ENCODE data around the gene RABEPK.
A peak's percentile ranks its signal among the peaks of the same experiment; 100 is the strongest.
"Not testable (repeated sequence)": the region's sequence is repeated elsewhere in the genome, so short reads cannot be mapped to it uniquely, and the experiment has no call there.

Gene RABEPK

GRCh38 chr9:125177888-125178287 is 22.5 kb upstream of the RABEPK start:
- FAIRE-seq: no peak
- no peak for DNase-seq (ENCODE audit: insufficient read length)
- TF ChIP-seq TAF1 (IDR thresholded peaks at IDR 0.05; ENCODE audit: borderline replicate concordance, low read depth, low read length) (no peak), POLR2AphosphoS5 (IDR thresholded peaks at IDR 0.05; ENCODE audit: low read depth, low read length) (no peak), POLR2A (IDR thresholded peaks at IDR 0.05; ENCODE audit: low read depth, low read length) (no peak)

- not testable (repeated sequence) for FAIRE-seq
These were observed 20.6 kb upstream of the RABEPK start for GRCh38 chr9:125179776-125180175.

GRCh38 chr9:125180876-125181275 is 19.5 kb upstream of the RABEPK start:
- DNase-seq (ENCODE audit: insufficient read length): no peak
- no peak; the same call in 1 of the 2 replicates for TF ChIP-seq POLR2AphosphoS5 (IDR thresholded peaks at IDR 0.05; ENCODE audit: low read depth, low read length)
- TF ChIP-seq TAF1 (IDR thresholded peaks at IDR 0.05; ENCODE audit: borderline replicate concordance, low read depth, low read length): no peak
- no peak for TF ChIP-seq POLR2A (IDR thresholded peaks at IDR 0.05; ENCODE audit: low read depth, low read length)
- FAIRE-seq: no peak

More at GRCh38 chr9:125179776-125180175, 20.6 kb upstream of the RABEPK start:
- DNase-seq (ENCODE audit: insufficient read length): not testable (repeated sequence)

- DNase-seq (ENCODE audit: insufficient read length); FAIRE-seq: not testable (repeated sequence)
These were observed 18.6 kb upstream of the RABEPK start for GRCh38 chr9:125181756-125182155.

- DNase-seq (ENCODE audit: insufficient read length): no peak
- no peak for FAIRE-seq
- no peak for TF ChIP-seq POLR2AphosphoS5 (IDR thresholded peaks at IDR 0.05; ENCODE audit: low read depth, low read length)
- no peak for TF ChIP-seq POLR2A (IDR thresholded peaks at IDR 0.05; ENCODE audit: low read depth, low read length)
- TF ChIP-seq TAF1 (IDR thresholded peaks at IDR 0.05; ENCODE audit: borderline replicate concordance, low read depth, low read length): no peak
These were observed 17.3 kb upstream of the RABEPK start for GRCh38 chr9:125183054-125183453.

- TF ChIP-seq POLR2A (IDR thresholded peaks at IDR 0.05; ENCODE audit: low read depth, low read length) (no peak), POLR2AphosphoS5 (IDR thresholded peaks at IDR 0.05; ENCODE audit: low read depth, low read length) (no peak), TAF1 (IDR thresholded peaks at IDR 0.05; ENCODE audit: borderline replicate concordance, low read depth, low read length) (no peak)
- no peak for FAIRE-seq
- no peak for DNase-seq (ENCODE audit: insufficient read length)
These were observed 16.8 kb upstream of the RABEPK start for GRCh38 chr9:125183561-125183960.

- FAIRE-seq (no peak), DNase-seq (ENCODE audit: insufficient read length) (peak; percentile 32)
- TF ChIP-seq POLR2AphosphoS5 (IDR thresholded peaks at IDR 0.05; ENCODE audit: low read depth, low read length): no peak
- no peak for TF ChIP-seq TAF1 (IDR thresholded peaks at IDR 0.05; ENCODE audit: borderline replicate concordance, low read depth, low read length)
- no peak for TF ChIP-seq POLR2A (IDR thresholded peaks at IDR 0.05; ENCODE audit: low read depth, low read length)
These were observed 11.4 kb upstream of the RABEPK start for GRCh38 chr9:125189011-125189360.

- peak; percentile 65; the same call in 1 of the 2 replicates for TF ChIP-seq POLR2AphosphoS5 (IDR thresholded peaks at IDR 0.05; ENCODE audit: low read depth, low read length)
- no peak for TF ChIP-seq TAF1 (IDR thresholded peaks at IDR 0.05; ENCODE audit: borderline replicate concordance, low read depth, low read length)
- peak; percentile 73; the same call in 1 of the 2 replicates for TF ChIP-seq POLR2A (IDR thresholded peaks at IDR 0.05; ENCODE audit: low read depth, low read length)
- DNase-seq (ENCODE audit: insufficient read length): peak; percentile 98
- FAIRE-seq: peak; percentile 93
These were observed 10.7 kb upstream of the RABEPK start, which contains the start of gene PPP6C for GRCh38 chr9:125189361-125190289. TSS of gene PPP6C (minus strand) at chr9:125189803. CDS start at chr9:125189718, 85 bp downstream.

GRCh38 chr9:125190361-125190801 is 10.0 kb upstream of the RABEPK start:
- DNase-seq (ENCODE audit: insufficient read length): no peak
- no peak for TF ChIP-seq TAF1 (IDR thresholded peaks at IDR 0.05; ENCODE audit: borderline replicate concordance, low read depth, low read length)
- no peak for TF ChIP-seq POLR2A (IDR thresholded peaks at IDR 0.05; ENCODE audit: low read depth, low read length)
- no peak for TF ChIP-seq POLR2AphosphoS5 (IDR thresholded peaks at IDR 0.05; ENCODE audit: low read depth, low read length)
- peak; percentile 42 for FAIRE-seq

- DNase-seq (ENCODE audit: insufficient read length); FAIRE-seq: not testable (repeated sequence)
These were observed 5.9 kb upstream of the RABEPK start for GRCh38 chr9:125194466-125194865.

- FAIRE-seq; DNase-seq (ENCODE audit: insufficient read length): not testable (repeated sequence)
These were observed 4.8 kb upstream of the RABEPK start for GRCh38 chr9:125195591-125195990.

- DNase-seq (ENCODE audit: insufficient read length) (no peak), FAIRE-seq (no peak)
- no peak for TF ChIP-seq POLR2A (IDR thresholded peaks at IDR 0.05; ENCODE audit: low read depth, low read length)
- TF ChIP-seq POLR2AphosphoS5 (IDR thresholded peaks at IDR 0.05; ENCODE audit: low read depth, low read length): no peak
- no peak for TF ChIP-seq TAF1 (IDR thresholded peaks at IDR 0.05; ENCODE audit: borderline replicate concordance, low read depth, low read length)
These were observed 2.7 kb downstream of the RABEPK start for GRCh38 chr9:125202846-125203618.

All from GM12892 (cell line).